OCI-LY1 (cell line): ENCODE results near the gene SDC4.

Experiments
- H2AFZ ChIP-seq: fragments of 200-600 bp; sonication (generic), shearing (Covaris generic); 2 replicates; pipeline ENCODE4 v1.6.0; 2014; ENCODE audit warnings: antibody characterized with exemption, mild to moderate bottlenecking, low read length
- H3F3A ChIP-seq: fragments of 200-600 bp; sonication (generic), shearing (Covaris generic); 2 replicates; pipeline ENCODE4 v1.6.0; 2014; ENCODE audit warnings: mild to moderate bottlenecking, antibody characterized with exemption, low read length, moderate library complexity; ENCODE audit not compliant: insufficient read depth
- H3K27ac ChIP-seq: fragments of 200-600 bp; sonication (generic); 2 replicates; pipeline ENCODE4 v1.5.1; 2014; ENCODE audit warnings: low read length, mixed run types, mild to moderate bottlenecking, low read depth; ENCODE audit not compliant: poor library complexity, severe bottlenecking
- H3K27me3 ChIP-seq: fragments of 200-600 bp; sonication (generic); 2 replicates; pipeline ENCODE4 v1.6.0; 2014; ENCODE audit warnings: antibody characterized with exemption, mild to moderate bottlenecking, low read length, moderate library complexity; ENCODE audit not compliant: insufficient read depth
- H3K36me3 ChIP-seq: fragments of 200-600 bp; sonication (generic); 2 replicates; pipeline ENCODE4 v1.6.1; 2014; ENCODE audit warnings: mild to moderate bottlenecking, antibody characterized with exemption, low read length, moderate library complexity, mixed read lengths; ENCODE audit not compliant: insufficient read depth
- H3K4me1 ChIP-seq: fragments of 200-600 bp; sonication (generic); 2 replicates; pipeline ENCODE4 v1.5.1; 2014; ENCODE audit warnings: mild to moderate bottlenecking, low read length, moderate library complexity; ENCODE audit not compliant: insufficient read depth, severe bottlenecking
- H3K4me2 ChIP-seq: fragments of 200-600 bp; sonication (generic), shearing (Covaris generic); 2 replicates; pipeline ENCODE4 v1.6.1; 2014; ENCODE audit warnings: low read length
- H3K4me3 ChIP-seq: fragments of 200-600 bp; sonication (generic); 2 replicates; pipeline ENCODE4 v1.5.1; 2014; ENCODE audit warnings: low read length, low read depth, mild to moderate bottlenecking, mixed read lengths; ENCODE audit not compliant: poor library complexity, severe bottlenecking
- H3K79me2 ChIP-seq: fragments of 200-600 bp; shearing (Covaris generic); 2 replicates; pipeline ENCODE4 v1.6.1; 2016; ENCODE audit warnings: mixed run types, low read length, mixed read lengths; ENCODE audit not compliant: insufficient read depth
- H3K9ac ChIP-seq: fragments of 200-600 bp; sonication (generic), shearing (Covaris generic); 2 replicates; pipeline ENCODE4 v1.6.1; 2014; ENCODE audit warnings: mild to moderate bottlenecking, low read length, mixed read lengths
- H3K9me2 ChIP-seq: fragments of 200-600 bp; sonication (generic), shearing (Covaris generic); 2 replicates; pipeline ENCODE4 v1.6.1; 2014; ENCODE audit warnings: low read depth, mild to moderate bottlenecking, low read length, mixed read lengths
- H3K9me3 ChIP-seq: fragments of 200-600 bp; shearing (Covaris generic); 2 replicates; pipeline ENCODE4 v1.6.1; 2014; ENCODE audit warnings: low read length, mixed read lengths
- H4K20me1 ChIP-seq: fragments of 200-600 bp; sonication (generic), shearing (Covaris generic); 2 replicates; pipeline ENCODE4 v1.6.0; 2016; ENCODE audit warnings: mild to moderate bottlenecking, low read length; ENCODE audit not compliant: insufficient read depth
- EZH2 ChIP-seq: fragments of 200-600 bp; sonication (generic), shearing (Covaris generic); IDR thresholded peaks from 2 replicates; pipeline ENCODE4 v1.8.0; 2017; ENCODE audit warnings: borderline replicate concordance, mixed run types, mild to moderate bottlenecking, antibody characterized with exemption, low read length, moderate library complexity, mixed read lengths
- TF ChIP-seq, protein P1 (sequence below): fragments of 200-600 bp; sonication (generic), shearing (Covaris generic); IDR thresholded peaks from 2 replicates; pipeline ENCODE4 v1.5.1; 2017; ENCODE audit warnings: mild to moderate bottlenecking, antibody characterized with exemption, low read length, moderate library complexity, mixed read lengths

Gene SDC4

DNA sequence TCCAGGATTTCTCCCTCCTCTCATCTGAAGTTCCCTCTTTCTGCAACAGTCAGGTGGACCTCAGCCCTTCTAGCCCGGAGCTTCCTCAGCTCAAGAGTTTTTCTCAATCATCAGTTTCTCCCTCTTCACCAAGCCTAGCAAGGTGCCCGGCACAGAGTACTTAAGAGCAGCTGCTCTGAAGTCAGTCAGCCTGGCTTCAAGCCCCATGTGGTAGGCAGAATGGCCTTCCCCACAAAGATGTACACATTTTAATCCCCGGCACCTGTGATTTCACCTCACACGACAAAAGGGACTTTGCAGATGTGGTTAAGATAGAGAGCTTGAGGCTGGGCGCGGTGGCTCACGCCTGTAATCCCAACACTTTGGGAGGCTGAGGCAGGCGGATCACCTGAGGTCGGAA lies 56.7 kb downstream of the SDC4 start:
- no peak for TF ChIP-seq EZH2
- TF ChIP-seq, protein P1, sequence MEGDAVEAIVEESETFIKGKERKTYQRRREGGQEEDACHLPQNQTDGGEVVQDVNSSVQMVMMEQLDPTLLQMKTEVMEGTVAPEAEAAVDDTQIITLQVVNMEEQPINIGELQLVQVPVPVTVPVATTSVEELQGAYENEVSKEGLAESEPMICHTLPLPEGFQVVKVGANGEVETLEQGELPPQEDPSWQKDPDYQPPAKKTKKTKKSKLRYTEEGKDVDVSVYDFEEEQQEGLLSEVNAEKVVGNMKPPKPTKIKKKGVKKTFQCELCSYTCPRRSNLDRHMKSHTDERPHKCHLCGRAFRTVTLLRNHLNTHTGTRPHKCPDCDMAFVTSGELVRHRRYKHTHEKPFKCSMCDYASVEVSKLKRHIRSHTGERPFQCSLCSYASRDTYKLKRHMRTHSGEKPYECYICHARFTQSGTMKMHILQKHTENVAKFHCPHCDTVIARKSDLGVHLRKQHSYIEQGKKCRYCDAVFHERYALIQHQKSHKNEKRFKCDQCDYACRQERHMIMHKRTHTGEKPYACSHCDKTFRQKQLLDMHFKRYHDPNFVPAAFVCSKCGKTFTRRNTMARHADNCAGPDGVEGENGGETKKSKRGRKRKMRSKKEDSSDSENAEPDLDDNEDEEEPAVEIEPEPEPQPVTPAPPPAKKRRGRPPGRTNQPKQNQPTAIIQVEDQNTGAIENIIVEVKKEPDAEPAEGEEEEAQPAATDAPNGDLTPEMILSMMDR: no peak
- no peak overlapping the region for H3K27ac ChIP-seq
- no peak overlapping the region for H3K9ac ChIP-seq
- H3K36me3 ChIP-seq: no peaks in the 10 kb centered on the region
- no peak overlapping the region for H3K4me2 ChIP-seq
- H3F3A ChIP-seq: no peaks in the 10 kb centered on the region
- H3K4me3 ChIP-seq: no peak overlapping the region
- H3K9me3 ChIP-seq: no peaks in the 10 kb centered on the region
- H3K79me2 ChIP-seq: no peaks in the 10 kb centered on the region
- no peaks in the 10 kb centered on the region for H3K9me2 ChIP-seq
- H2AFZ ChIP-seq: no peak overlapping the region
- H3K4me1 ChIP-seq: no peaks in the 10 kb centered on the region
- no peaks in the 10 kb centered on the region for H4K20me1 ChIP-seq
- H3K27me3 ChIP-seq: no peaks in the 10 kb centered on the region; the same call in 1 of the 2 replicates

DNA sequence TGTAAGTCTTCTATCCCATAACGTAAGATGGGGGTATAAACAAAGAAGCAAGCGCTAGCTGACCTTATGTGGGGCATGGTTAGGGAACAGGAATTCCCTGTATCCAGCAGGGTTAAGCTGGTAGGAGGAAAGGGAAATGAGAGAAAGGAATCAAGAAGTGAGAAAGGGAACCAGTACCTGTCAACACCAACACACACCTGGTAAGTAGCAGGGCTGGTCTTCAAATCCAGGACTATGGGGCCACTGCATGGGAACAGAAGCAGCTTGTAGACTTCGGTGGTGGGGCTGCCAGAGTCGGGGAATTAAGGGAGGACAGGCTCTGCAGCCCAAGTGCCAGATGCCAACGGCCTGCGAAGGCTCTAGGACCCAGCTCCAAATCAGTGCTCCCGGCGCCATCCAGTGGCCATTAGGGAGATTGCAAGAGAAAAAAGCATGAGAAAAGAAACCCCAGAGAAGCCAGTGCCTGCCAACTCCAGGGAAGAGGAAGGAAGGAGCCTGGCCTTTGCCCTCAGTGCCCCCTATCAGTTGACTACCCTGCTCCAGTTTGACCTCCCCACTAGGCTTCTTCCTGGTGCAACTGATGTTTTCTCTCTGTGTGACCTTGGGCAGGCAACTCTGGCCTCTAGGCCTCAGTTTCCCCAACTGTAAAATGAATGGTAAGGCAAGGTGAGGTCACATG lies 57.4 kb downstream of the SDC4 start:
- Histone ChIP-seq H2AFZ (no peak overlapping the region), H3K27ac (no peak overlapping the region), H3K9me3 (no peaks in the 10 kb centered on the region), H4K20me1 (no peaks in the 10 kb centered on the region), H3K4me2 (no peak overlapping the region), H3F3A (no peaks in the 10 kb centered on the region), H3K79me2 (no peaks in the 10 kb centered on the region), H3K4me3 (no peak overlapping the region), H3K4me1 (no peaks in the 10 kb centered on the region), H3K9ac (no peak overlapping the region), H3K9me2 (no peaks in the 10 kb centered on the region), H3K27me3 (peaks cover 4% of the 10 kb centered on the region; the same call in 1 of the 2 replicates), H3K36me3 (no peaks in the 10 kb centered on the region)
- no peak for TF ChIP-seq EZH2
- TF ChIP-seq, protein P1: peak; percentile 84

DNA sequence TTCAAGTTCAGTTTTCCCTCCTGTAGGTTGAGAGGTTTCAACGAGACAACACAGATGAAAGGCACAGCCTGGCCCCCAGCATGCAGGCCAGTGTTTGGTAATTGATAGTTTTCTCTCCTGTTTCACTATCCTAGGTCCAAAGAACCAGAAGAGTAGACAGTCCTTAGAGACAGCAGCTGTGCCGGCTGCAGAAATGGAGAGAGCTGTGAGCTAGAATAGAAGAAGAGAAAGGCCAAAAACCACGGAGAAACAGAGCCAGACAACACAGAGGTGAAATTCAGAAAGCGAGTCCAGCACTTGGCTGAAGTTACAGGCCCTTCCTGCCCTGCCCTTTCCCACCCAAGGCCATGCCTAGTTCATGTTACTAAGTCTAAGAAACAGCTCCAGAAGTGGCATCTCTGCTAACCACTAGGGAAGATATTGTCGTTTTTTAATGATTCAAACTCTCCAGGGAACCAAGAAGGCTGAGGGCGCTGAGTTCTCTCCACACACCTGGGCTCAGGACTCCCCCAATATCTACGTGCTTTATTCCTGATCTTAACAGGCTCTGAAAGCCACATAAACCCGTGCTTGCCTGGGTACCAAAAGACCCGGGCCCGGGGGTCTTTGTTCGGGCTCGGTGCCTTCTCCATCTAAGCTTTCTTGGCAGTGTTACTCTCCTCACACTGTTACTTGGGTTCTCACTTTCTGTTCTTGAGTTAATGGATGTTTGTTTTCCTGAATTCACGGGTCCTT lies 58.1 kb downstream of the SDC4 start:
- Histone ChIP-seq H3K9me3 (no peaks in the 10 kb centered on the region), H3K79me2 (no peaks in the 10 kb centered on the region), H4K20me1 (no peaks in the 10 kb centered on the region), H3K27ac (no peak overlapping the region), H3K9me2 (no peaks in the 10 kb centered on the region), H3K27me3 (peaks cover 4% of the 10 kb centered on the region; the same call in 1 of the 2 replicates), H3K4me1 (no peaks in the 10 kb centered on the region), H2AFZ (no peak overlapping the region), H3K4me2 (no peak overlapping the region), H3K36me3 (no peaks in the 10 kb centered on the region), H3K4me3 (no peak overlapping the region), H3F3A (no peaks in the 10 kb centered on the region), H3K9ac (no peak overlapping the region)
- TF ChIP-seq EZH2: no peak
- TF ChIP-seq, protein P1: no peak
